GM10248 (cell line): ENCODE results near the gene ERGIC3.
"Not testable (repeated sequence)": the region's sequence is repeated elsewhere in the genome, so short reads cannot be mapped to it uniquely, and the experiment has no call there.

Source experiments
- CTCF ChIA-PET: fragments of 300-600 bp; sonication (Branson Sonifier 250); formaldehyde crosslinking; extraction: SDS; loops from one replicate; lab custom pipeline; 2021; ENCODE audit warnings: antibody characterized with exemption; lab: Yijun Ruan, JAX
- POLR2A ChIA-PET: fragments of 350-650 bp; sonication (Branson Sonifier 250); formaldehyde crosslinking; extraction: SDS; loops from one replicate; lab custom pipeline; 2020; ENCODE audit warnings: antibody characterized with exemption; lab: Yijun Ruan, JAX
- DNase-seq: peaks from one replicate; pipeline ENCODE4 v3.0.0; 2012; ENCODE audit errors: extremely low spot score
- CTCF ChIP-seq: IDR thresholded peaks from 2 replicates; pipeline ENCODE4 v1.5.1; 2012; ENCODE audit warnings: mild to moderate bottlenecking, low read depth; ENCODE audit errors: extremely low read depth, missing control alignments, control extremely low read depth

ERGIC3 gene

GRCh38 chr20:35546127-35546526 lies 4.2 kb downstream of the ERGIC3 start:
- DNase-seq: no peak
- CTCF ChIA-PET: interaction anchor here (1.3 kb wide), 1 partner anchor 9 kb away, joined by 3 read pairs; no protein-coding TSS in a partner anchor
- TF ChIP-seq CTCF: no peak
- POLR2A ChIA-PET: no interaction called here

GRCh38 chr20:35547329-35547728 lies 5.5 kb downstream of the ERGIC3 start:
- no peak for DNase-seq
- CTCF ChIA-PET: no interaction called here
- POLR2A ChIA-PET: no interaction called here
- TF ChIP-seq CTCF: no peak

- POLR2A ChIA-PET: no interaction called here
- CTCF ChIA-PET: interaction anchor here (0.7 to 2.2 kb wide), 2 partner anchors 9 to 10 kb away, joined by 3 to 5 read pairs; partner anchors contain the start of gene ERGIC3
- TF ChIP-seq CTCF: no peak
- DNase-seq: no peak
These were observed 9.6 kb downstream of the ERGIC3 start for GRCh38 chr20:35551503-35551902.

GRCh38 chr20:35552914-35553313 lies 11.0 kb downstream of the ERGIC3 start:
- no peak for TF ChIP-seq CTCF
- CTCF ChIA-PET: interaction anchor here (1.0 to 1.1 kb wide), 2 partner anchors 21 to 40 kb away, joined by 3 to 4 read pairs; no protein-coding TSS in a partner anchor
- no peak for DNase-seq
- POLR2A ChIA-PET: interaction anchor here (0.6 to 0.7 kb wide), 2 partner anchors 46 to 607 kb away, joined by 3 to 4 read pairs; no protein-coding TSS in a partner anchor

GRCh38 chr20:35555461-35555860 lies 13.6 kb downstream of the ERGIC3 start:
- POLR2A ChIA-PET, CTCF ChIA-PET, DNase-seq: not testable (repeated sequence)

GRCh38 chr20:35555951-35556645 lies 14.2 kb downstream of the ERGIC3 start:
- ChIA-PET CTCF (no interaction called here), POLR2A (no interaction called here)
- TF ChIP-seq CTCF: no peak
- peak; percentile 8 for DNase-seq

GRCh38 chr20:35556871-35557270 lies 15.0 kb downstream of the ERGIC3 start:
- CTCF ChIA-PET: no interaction called here
- POLR2A ChIA-PET: no interaction called here
- DNase-seq: no peak
- no peak for TF ChIP-seq CTCF
